Measurements from ENCODE around the gene ZNF423. TPM values are rescaled to one million over a fixed set of nuclear protein-coding genes. Genes with fewer than 3 reads are reported as not detected.

The ZNF423 gene
- total and polyA plus RNA-seq, 12 donors, result 1.7 to 10.6 (median 5.5) TPM

DNA sequence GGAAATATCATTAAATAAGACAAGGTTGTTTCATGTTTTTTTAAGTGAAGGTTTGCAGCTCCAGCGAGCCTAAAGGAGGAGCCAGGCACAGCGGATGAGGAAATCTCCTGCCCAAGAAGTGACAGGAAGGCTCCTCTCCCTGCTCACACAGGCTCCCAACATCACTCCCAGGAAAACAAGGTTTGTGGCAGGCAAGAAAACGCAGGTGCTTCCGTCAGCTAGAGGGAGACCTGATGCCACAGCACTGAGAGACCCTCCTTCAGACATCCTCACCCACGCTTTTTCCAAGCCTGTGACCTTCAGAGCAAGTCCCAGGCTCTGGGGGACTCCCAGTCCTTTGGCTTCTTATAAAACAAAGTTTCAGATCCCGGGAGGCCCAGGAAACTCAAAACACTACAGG, 89.7 kb downstream of the ZNF423 start:
- Histone ChIP-seq H3K4me3 (no peak overlapping the region), H3K4me1 (replicated peaks in 1 of 2) (no peaks in the 10 kb centered on the region), H3K36me3 (replicated peaks in 1 of 2) (no peaks in the 10 kb centered on the region), H3K27me3 (no peaks in the 10 kb centered on the region), H3K9me3 (replicated peaks in 1 of 3) (no peaks in the 10 kb centered on the region), H3K27ac (no peak overlapping the region)
- TF ChIP-seq, protein P1, sequence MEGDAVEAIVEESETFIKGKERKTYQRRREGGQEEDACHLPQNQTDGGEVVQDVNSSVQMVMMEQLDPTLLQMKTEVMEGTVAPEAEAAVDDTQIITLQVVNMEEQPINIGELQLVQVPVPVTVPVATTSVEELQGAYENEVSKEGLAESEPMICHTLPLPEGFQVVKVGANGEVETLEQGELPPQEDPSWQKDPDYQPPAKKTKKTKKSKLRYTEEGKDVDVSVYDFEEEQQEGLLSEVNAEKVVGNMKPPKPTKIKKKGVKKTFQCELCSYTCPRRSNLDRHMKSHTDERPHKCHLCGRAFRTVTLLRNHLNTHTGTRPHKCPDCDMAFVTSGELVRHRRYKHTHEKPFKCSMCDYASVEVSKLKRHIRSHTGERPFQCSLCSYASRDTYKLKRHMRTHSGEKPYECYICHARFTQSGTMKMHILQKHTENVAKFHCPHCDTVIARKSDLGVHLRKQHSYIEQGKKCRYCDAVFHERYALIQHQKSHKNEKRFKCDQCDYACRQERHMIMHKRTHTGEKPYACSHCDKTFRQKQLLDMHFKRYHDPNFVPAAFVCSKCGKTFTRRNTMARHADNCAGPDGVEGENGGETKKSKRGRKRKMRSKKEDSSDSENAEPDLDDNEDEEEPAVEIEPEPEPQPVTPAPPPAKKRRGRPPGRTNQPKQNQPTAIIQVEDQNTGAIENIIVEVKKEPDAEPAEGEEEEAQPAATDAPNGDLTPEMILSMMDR (IDR thresholded peaks at IDR 0.05), result no peak
- no peak for TF ChIP-seq POLR2A (IDR thresholded peaks at IDR 0.05)
- DNase-seq, result no peak
- WGBS, 4 donors, result 48 to 71% (median 50%) methylated on average over 4 to 6 of the region's 6 CpGs
- intact Hi-C loops (cut with DNase I), result no loop called here

DNA sequence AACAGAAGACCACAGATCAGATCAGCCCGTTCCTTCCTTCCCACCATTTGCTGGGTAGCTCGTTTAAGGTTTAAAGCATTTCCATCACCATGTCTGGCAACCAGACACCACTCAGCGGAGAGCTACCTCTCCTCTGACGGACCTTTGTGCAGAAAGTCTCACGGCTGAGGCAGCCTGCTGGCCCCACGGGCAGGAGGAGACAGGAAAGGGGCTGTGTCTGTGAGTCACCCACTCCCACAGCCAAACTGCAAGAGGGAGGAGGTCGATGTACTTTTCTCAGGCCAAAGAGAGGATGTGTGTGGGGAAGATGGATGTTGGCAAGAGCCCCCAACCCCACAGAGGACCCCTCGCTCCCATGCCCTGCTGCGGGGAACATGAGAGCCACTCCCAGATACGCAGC, 92.1 kb downstream of the ZNF423 start:
- no peak for TF ChIP-seq POLR2A (IDR thresholded peaks at IDR 0.05)
- TF ChIP-seq, protein P1 (IDR thresholded peaks at IDR 0.05), result no peak
- Histone ChIP-seq H3K27me3 (no peaks in the 10 kb centered on the region), H3K4me1 (replicated peaks in 1 of 2) (no peaks in the 10 kb centered on the region), H3K9me3 (replicated peaks in 1 of 3) (no peaks in the 10 kb centered on the region), H3K27ac (no peak overlapping the region), H3K36me3 (replicated peaks in 1 of 2) (no peaks in the 10 kb centered on the region), H3K4me3 (no peak overlapping the region)
- intact Hi-C loops (cut with DNase I), result no loop called here
- 77 to 85% (median 80%) methylated on average over 6 to 10 of the region's 10 CpGs for WGBS, 4 donors
- DNase-seq, result no peak

DNA sequence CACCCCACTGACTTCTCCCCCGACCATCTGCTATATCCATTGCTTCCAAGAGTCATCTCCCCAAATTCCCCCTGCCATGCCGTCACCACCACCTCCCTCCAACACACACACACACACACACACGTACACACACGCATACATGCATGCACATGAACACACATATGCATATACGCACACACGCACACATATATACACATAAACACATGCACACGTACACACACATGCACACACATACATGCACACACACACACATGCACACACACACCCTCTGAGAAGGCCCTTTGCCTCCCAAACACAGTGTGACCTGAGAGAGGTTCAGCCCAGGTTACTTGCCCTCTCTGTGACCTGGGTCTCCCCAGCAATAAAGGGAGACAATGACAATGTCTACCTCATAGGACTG, 95.1 kb downstream of the ZNF423 start:
- 88 to 95% (median 91%) methylated on average over 7 of the region's 7 CpGs for WGBS, 4 donors

DNA sequence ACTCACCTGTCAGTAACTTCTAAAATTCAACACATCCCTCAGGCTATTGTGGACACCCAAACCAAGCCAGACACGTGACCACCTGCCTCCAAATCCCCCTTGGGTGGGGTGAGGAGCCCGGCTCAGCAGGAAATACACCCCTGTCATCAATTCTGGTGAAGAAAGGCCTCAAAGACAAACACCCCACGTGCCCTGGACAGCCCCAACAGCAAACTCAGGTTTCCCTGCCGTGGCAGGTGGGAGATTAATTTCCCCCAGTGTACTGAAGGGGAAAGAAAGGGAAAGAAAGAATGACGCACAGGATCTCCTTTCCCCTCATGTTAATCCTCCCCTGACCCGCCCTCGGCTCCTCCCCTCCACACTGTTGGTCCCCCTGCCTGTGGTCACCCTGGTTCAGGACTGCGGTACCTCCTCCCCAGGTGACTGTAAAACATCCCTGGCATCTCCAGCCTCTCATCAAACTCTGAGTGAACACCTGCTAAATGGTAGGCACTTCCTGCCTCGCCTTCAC, 98.3 kb downstream of the ZNF423 start:
- H3K27ac ChIP-seq, result no peak overlapping the region
- intact Hi-C loops (cut with DNase I), result loop anchor here in 1 of 2 donors (10.0 kb wide), 1 partner anchor 263 kb away; no protein-coding TSS in a partner anchor
- no peak for DNase-seq
- no peak for TF ChIP-seq POLR2A (IDR thresholded peaks at IDR 0.05)
- TF ChIP-seq, protein P1 (IDR thresholded peaks at IDR 0.05), result no peak
- H3K27me3 ChIP-seq, result no peaks in the 10 kb centered on the region
- H3K4me1 ChIP-seq (replicated peaks in 1 of 2), result peaks cover 0 to 5% of the 10 kb centered on the region in 2 donors
- H3K36me3 ChIP-seq (replicated peaks in 1 of 2), result no peaks in the 10 kb centered on the region
- no peaks in the 10 kb centered on the region for H3K9me3 ChIP-seq (replicated peaks in 1 of 3)
- 86 to 94% (median 91%) methylated on average over 9 of the region's 9 CpGs for WGBS, 4 donors
- no peak overlapping the region for H3K4me3 ChIP-seq

More for the DNA sequence above, 95.1 kb downstream of the ZNF423 start:
- Histone ChIP-seq H3K4me1 (replicated peaks in 1 of 2) (peaks cover 0 to under 1% of the 10 kb centered on the region in 2 donors), H3K9me3 (replicated peaks in 1 of 3) (no peaks in the 10 kb centered on the region), H3K27me3 (no peaks in the 10 kb centered on the region), H3K4me3 (no peak overlapping the region), H3K36me3 (replicated peaks in 1 of 2) (no peaks in the 10 kb centered on the region), H3K27ac (no peak overlapping the region)
- TF ChIP-seq, protein P1 (IDR thresholded peaks at IDR 0.05), result no peak
- no peak for TF ChIP-seq POLR2A (IDR thresholded peaks at IDR 0.05)
- intact Hi-C loops (cut with DNase I), result no loop called here
- DNase-seq, result no peak
